IPS-18c (cell line): ENCODE measurements around the gene SSX2IP.
"Not testable (repeated sequence)": the region's sequence is repeated elsewhere in the genome, so short reads cannot be mapped to it uniquely, and the experiment has no call there.

Experiments
- H3K4me3 ChIP-seq: 2 replicates; pipeline ENCODE4 v1.7.0; 2013; ENCODE audit warnings: low read depth, mild to moderate bottlenecking, low read length, moderate library complexity; ENCODE audit not compliant: insufficient read depth
- H3K9me3 ChIP-seq: one replicate; pipeline ENCODE4 v1.6.1; 2013; ENCODE audit warnings: mild to moderate bottlenecking, low read length, moderate library complexity; ENCODE audit not compliant: control insufficient read depth, insufficient read depth

The SSX2IP gene, protein sequence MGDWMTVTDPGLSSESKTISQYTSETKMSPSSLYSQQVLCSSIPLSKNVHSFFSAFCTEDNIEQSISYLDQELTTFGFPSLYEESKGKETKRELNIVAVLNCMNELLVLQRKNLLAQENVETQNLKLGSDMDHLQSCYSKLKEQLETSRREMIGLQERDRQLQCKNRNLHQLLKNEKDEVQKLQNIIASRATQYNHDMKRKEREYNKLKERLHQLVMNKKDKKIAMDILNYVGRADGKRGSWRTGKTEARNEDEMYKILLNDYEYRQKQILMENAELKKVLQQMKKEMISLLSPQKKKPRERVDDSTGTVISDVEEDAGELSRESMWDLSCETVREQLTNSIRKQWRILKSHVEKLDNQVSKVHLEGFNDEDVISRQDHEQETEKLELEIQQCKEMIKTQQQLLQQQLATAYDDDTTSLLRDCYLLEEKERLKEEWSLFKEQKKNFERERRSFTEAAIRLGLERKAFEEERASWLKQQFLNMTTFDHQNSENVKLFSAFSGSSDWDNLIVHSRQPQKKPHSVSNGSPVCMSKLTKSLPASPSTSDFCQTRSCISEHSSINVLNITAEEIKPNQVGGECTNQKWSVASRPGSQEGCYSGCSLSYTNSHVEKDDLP

GRCh38 chr1:84690397-84691121, at the start of gene SSX2IP:
SSX2IP (minus strand) TSS chr1:84690461; CDS start chr1:84671219, 19,242 bp downstream.
- Histone ChIP-seq H3K4me3 (peak within 1 kb of the TSS; percentile 85), H3K9me3 (no peaks in the 10 kb centered on the region)

GRCh38 chr1:84738237-84738636, 48.0 kb upstream of the SSX2IP start:
- Histone ChIP-seq H3K4me3 (no peak overlapping the region), H3K9me3 (no peaks in the 10 kb centered on the region)

GRCh38 chr1:84737590-84737989, 47.3 kb upstream of the SSX2IP start:
- Histone ChIP-seq H3K4me3 (no peak overlapping the region), H3K9me3 (no peaks in the 10 kb centered on the region)

DNA sequence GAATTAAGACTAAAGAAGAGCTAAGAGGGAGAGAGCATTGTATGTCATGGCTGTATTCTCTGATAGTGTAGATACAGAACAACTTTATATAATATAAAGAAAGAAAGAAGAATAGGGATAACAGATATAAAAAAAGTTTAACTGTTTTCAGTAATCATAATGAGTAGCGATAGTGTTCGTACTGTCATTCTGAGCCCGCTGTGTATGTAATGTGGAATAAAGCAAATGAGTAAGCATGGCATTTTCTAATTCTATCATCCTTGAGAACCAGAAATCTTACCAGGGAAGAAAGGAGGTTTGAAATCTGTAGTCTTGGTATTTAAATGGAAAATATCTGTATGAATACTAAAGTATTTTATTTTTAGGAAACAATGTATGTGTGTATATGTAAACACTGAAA, 46.7 kb upstream of the SSX2IP start:
- Histone ChIP-seq H3K9me3 (no peaks in the 10 kb centered on the region), H3K4me3 (no peak overlapping the region)

GRCh38 chr1:84736445-84736844, 46.2 kb upstream of the SSX2IP start:
- no peak overlapping the region for H3K4me3 ChIP-seq
- no peaks in the 10 kb centered on the region for H3K9me3 ChIP-seq

DNA sequence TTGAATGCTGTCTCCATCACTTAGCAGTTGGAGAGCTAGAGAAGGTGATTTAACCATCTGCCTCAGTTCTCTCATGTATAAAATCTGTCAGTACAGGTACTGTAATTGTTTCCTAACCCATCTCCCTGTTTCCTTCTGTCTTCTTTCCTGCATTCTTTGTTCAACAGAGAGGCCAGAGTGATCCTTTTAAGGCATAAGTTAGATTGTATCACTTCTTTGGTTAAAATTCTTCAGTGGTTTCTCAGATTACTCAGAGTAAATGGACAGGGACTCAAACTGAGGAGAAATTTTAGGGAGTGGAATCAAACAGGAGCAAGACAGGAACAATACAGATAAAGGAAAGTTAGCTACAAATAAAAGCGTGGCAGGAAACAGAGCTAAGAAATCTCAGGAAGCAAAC, 45.2 kb upstream of the SSX2IP start:
- H3K9me3 ChIP-seq: no peaks in the 10 kb centered on the region
- no peak overlapping the region for H3K4me3 ChIP-seq

DNA sequence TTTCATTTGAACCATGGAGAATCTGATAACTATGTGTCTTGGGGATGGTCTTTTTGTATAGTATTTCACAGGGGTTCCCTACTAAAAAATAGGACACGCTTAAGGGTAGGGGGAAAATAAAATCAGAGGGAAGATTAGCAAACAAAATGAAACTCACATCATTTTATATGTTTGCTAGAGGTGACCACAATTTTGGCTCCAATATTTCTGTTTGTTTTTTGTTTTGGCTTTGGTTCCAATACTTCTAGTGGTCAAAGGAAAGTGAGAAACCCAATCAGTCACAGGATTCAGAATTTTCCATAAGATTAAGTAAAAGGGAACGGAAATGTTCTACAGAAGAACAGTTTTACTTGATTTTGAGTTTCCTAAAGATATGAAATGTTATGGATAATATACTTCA, 42.3 kb upstream of the SSX2IP start:
- Histone ChIP-seq H3K9me3 (no peaks in the 10 kb centered on the region), H3K4me3 (no peak overlapping the region)

DNA sequence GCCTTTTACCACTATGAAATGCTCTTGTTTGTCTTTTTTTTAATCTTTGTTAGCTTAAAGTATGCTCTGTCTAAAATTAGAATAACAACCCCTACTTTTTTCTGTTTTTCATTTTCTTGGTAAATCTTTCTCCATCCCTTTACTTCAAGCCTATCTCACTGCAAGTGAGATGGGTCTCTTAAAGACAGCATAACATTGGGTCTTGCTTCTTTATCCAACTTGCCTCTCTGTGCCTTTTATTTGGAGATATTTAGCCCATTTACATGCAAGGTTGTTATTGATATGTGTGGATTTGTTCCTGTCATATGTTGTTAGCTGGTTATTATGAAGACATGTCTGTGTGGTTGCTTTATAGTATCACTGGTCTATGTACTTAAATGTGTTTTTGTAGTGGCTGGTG, 41.3 kb upstream of the SSX2IP start:
- Histone ChIP-seq H3K9me3 (no peaks in the 10 kb centered on the region), H3K4me3 (no peak overlapping the region)

DNA sequence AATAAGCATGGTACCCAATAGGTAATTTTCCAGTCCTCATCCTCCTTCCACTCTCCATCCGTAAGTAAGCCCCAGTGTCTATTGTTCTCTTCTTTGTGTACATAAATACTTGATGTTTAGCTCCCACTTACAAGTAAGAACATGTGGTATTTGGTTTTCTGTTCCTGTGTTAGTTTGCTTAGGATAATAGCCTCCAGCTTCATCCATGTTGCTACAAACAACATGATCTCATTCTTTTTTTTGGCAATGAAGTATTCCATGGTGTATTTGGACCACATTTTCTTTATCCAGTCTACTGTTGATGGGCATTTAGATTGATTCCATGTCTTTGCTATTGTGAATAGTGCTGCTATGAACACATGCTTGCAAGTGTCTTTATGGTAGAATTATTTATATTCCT, 37.5 kb upstream of the SSX2IP start:
- H3K9me3 ChIP-seq, H3K4me3 ChIP-seq: not testable (repeated sequence)

DNA sequence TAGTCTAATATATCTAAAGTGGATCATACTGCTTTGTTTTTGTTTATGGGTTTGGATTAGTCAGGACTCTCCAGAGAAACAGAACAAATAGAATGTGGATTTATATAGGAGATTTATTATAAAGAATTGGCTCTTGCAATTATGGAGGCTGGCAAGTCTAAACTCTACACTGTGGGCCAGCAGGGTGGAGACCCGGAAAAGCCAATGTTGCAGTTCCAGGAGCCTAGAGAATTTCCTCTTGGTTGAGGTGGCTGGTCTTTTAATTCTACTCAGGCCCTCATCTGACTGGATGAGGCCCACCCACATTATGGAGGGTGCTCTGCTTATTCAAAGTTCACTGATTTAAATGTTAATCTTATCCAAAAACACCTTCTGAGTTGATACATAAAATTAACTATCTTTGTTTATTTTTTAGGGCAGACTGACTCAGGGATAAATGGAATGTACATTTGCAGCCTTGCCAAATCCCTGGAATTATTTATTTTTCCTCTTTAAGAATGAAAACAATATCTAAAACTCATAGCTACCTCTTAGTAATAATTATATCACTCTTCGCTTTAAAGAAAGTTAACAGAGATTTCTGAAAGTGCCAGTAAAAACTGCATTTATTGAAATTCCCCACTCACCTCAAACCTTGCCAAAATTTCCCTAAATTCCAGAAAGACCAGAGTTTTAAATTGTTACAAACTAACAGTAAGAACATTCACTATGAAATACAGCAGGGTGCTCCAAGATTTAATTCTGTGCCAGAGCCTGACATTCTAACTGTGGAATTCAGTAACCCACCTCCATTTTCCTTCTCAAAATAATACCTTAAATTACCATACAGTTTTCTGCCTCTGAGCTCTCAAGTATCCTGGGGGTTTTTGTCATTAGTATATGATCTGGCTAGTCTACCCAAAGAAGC, 36.6 kb upstream of the SSX2IP start:
- H3K4me3 ChIP-seq: no peak overlapping the region
- H3K9me3 ChIP-seq: no peaks in the 10 kb centered on the region

DNA sequence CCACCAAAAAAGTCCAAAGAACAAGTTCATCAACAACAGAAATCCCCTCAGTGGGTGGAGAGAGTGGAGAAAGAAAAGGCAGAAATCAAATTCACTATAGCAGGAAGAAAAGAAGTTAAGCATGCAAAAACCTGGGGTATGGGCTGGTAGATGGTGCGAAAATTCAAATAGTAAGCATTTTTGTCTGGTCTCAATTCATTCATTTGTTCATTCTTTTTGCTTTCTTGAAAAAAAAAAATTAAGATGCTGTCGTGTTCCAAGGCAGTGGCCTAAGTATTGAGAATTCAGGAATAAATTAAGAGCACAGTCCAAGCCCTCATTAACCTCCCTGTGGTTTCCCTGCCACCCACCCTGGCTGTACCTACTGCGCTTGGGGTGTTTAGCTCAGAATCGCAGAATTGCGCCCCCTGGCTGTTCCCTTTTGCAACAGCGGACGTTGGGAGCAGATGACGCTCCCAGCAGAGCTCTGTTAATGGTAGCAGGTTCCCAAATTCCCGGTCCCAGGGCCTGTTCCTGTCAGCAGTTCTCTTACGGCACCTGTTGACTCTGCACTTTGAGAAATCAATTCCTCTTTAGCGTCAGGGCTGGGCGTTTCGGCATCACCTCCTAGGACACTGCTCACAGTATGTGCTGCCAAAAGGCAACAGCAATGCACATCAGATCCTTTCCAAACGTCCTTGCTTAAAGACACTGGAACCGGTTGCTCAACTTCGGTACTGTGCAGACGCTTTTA, 34.0 kb upstream of the SSX2IP start:
- Histone ChIP-seq H3K4me3 (no peak overlapping the region), H3K9me3 (no peaks in the 10 kb centered on the region)

- H3K4me3 ChIP-seq: no peak overlapping the region
- no peaks in the 10 kb centered on the region for H3K9me3 ChIP-seq
Observed at GRCh38 chr1:84722794-84723193, 32.5 kb upstream of the SSX2IP start.

DNA sequence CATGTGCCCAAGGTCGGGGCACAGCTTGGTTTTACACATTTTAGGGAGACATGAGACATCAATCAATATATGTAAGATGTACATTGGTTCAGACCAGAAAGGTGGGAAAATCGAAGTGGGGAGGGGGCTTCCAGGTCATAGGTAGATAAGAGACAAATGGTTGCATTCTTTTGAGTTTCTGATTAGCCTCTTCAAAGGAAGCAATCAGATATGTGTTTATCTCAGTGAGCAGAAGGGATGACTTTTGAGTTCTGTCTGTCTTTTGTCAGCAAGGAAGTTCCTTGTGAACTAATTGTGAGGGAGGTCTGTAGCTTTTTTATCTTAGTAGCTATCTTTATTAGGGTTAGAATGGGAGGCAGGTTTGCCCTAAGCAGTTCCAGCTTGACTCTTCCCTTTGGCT, 31.6 kb upstream of the SSX2IP start:
- not testable (repeated sequence) for H3K4me3 ChIP-seq, H3K9me3 ChIP-seq

DNA sequence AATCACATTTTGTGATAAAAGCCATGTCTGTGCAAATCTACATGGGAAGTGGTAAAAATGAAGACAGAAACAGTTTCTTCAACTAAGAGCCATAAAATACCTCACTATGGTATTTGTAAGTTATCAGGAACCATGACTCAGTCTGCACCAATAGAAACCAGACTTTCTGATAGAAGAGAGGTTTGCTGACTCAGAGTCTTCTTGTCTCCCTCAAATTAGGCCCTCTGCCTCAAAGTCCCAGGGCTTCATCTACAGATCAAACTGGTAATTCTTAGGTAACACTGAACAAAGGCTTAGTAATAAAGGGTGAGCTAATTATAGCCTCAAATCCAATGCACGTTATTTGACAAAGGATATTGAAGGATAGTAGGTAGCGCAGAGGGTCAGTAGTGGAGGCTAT, 30.9 kb upstream of the SSX2IP start:
- no peaks in the 10 kb centered on the region for H3K9me3 ChIP-seq

GRCh38 chr1:84720221-84720780, 30.0 kb upstream of the SSX2IP start:
- Histone ChIP-seq H3K9me3 (no peaks in the 10 kb centered on the region), H3K4me3 (no peak overlapping the region)

More for the DNA sequence above, 30.9 kb upstream of the SSX2IP start:
- H3K4me3 ChIP-seq: no peak overlapping the region

GRCh38 chr1:84719543-84720217, 29.4 kb upstream of the SSX2IP start:
- H3K4me3 ChIP-seq: no peak overlapping the region

More at GRCh38 chr1:84719543-84720217, 29.4 kb upstream of the SSX2IP start:
- no peaks in the 10 kb centered on the region for H3K9me3 ChIP-seq
